GM12892 (cell line): ENCODE data around the gene LASP1.

ENCODE experiments used
- POLR2A ChIP-seq: IDR thresholded peaks from 2 replicates; pipeline ENCODE4 v1.6.1; 2011; ENCODE audit warnings: low read depth, low read length, control low read depth
- TAF1 ChIP-seq: IDR thresholded peaks from 2 replicates; pipeline ENCODE4 v1.6.1; 2011; ENCODE audit warnings: low read depth, mild to moderate bottlenecking, control low read depth, low read length, borderline replicate concordance

GRCh38 chr17:38911081-38911730 is 41.3 kb downstream of the LASP1 start:
- no peak for TF ChIP-seq POLR2A
- TF ChIP-seq TAF1 = no peak
